Activated CD8-positive, alpha-beta memory T cell treated with anti-CD3 and anti-CD28 coated beads for 24 hours (primary cell): Measurements from ENCODE around the gene SMIM24.

Experiments
- DNase-seq: peaks from one replicate; pipeline ENCODE4 v3.0.0-alpha.2; 2020

Gene SMIM24

DNA sequence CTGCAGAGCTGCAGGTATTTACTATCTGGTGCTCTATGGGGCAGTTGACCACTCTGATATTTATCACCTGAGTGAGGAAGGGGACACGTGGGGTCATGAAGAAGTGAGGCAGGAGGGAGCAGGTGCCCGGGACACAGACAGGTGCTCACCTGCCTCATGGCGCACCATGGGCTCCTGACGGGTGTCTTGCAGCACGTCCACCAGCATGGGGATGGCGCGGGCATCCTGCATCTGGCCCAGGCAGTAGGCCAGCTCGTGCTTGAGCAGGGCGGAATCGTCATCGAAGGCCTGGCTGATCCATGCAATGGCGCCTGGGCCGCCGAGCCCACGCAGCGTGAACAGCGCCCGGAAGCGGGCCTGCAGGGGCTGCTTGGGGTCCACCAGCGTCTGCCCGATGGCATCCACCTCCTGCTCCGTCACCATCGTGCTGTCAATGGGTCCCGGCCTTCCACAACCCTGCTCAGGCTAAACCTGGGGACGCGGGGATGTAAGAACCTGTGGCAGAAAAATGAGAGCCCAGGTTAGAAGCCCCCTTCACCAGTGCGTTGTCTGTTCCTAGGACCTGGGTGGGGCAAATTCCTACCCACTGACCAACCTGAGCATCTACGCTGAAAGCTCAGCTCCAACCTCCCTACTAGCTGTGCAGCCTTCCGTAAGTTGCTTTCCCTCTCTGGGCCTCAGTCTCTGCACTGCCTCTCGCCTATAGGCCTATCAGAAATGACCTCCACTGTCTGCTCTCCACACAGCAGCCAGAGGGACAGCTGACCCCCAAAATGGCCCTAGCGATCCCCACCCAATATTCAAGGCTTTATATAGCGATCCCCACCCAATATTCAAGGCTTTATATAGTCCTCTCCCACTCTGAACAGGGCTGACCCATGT lies 16.3 kb upstream of the SMIM24 start:
- DNase-seq, result no peak

DNA sequence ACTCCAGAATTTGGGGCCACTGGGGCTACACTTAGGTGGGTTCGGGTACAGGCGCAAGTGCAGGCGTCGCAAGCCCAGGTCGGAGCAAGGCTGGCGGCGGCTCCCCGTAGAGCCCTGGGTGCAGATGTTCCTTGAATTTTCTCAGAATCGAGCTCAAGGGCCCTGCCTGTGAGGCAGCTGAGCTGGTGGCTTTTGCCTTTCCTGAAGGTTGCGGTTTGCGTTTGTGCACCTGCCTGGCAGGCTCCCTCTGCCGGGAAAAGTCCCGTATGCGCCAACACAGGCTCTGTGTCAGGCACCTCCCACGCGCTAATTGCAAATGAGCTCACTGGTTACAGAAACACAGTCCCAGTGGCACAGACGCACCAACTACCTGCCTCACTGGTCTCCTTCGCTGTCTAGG lies 14.2 kb upstream of the SMIM24 start:
- DNase-seq, result no peak

DNA sequence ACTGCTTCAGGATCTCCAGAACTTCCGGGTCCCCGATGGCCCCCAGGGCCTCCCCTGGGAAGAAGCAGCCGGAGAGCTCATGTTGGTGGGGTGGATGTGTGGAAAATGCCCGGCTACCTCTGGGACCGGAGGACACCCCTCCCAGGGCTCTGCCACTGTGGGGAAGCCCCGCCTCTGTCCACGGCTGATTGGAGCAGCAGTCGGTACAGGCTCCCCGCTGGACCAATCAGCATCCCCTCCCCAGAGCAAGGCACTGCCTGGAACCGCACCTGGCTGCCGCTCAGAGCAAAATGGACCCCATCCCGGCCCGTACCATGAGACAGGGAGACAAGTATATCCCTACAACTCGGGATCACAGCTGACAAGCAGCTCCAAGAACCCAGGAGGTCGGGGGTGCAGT lies 13.7 kb upstream of the SMIM24 start:
- DNase-seq, result no peak

DNA sequence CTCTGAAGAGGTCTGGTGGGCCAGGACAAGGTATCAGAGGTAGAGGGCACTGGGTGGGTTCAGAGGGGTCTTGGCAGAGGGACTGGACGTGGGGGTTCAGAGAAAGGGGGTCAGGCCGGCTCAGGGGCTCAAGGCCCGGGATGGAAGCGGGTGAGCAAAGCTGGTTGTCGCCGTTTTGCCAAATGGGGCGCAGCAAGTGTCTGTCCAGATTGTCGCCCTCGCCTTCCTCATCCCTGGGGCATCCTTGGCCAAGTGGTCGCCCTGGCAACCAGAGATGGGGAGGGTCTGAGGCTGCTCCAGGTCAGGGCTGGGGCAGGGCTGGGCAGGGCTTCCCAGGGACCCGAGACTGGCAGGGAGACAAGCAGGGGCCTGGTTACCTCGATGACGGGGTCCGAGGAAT lies 13.3 kb upstream of the SMIM24 start:
- no peak for DNase-seq

DNA sequence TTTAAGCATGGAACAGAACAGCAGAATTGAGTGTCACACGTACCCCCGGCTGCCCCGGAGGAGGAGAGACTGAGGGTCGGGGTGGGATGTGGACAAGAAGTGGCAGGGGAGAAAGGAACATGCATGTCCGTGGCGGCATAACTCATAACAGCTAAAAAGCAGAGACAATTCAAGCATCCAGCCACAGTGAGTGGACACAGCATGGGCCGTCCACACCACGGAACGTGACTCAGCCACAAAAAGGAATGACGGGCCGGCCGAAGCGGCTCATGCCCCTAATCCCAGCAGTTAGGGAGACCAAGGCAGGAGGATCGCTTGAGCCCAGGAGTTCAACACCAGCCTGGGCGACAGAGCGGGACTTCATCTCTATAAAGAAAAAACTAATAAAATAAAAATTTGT lies 12.6 kb upstream of the SMIM24 start:
- no peak for DNase-seq

DNA sequence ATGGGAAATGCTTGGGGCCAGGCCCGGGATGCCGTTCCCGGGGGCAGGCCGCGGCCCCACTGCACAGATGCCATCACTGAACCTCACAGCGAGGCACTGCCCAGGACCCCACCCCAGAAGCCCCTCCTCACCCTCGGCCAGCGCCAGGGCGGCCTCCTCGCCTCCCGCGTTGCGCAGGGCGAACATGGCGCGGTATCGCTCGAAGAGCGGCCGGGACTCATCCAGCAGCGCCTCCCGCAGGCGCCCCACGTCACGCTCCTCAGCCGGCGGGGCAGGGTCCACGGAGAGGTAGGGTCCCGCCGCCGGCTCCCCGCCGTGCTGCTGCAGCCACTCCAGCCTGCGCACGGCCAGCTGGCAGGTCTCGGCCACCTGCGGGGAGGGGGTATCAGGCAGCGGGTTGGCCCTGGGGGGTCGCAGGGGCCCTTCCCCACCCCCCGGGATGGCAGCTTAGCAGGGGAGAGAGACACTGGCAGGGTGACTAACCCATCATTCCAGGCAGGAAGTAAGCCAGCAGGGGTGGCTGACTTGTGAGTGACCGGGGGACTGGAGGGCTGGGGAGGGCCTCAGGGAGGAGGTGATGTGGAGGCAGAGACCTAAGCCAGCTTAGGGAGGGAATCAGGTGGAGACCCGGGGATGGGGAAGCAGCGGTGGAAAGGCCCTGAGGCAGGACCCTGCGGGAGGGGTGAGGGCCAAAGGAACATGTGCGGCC lies 12.0 kb upstream of the SMIM24 start:
- DNase-seq, result no peak

DNA sequence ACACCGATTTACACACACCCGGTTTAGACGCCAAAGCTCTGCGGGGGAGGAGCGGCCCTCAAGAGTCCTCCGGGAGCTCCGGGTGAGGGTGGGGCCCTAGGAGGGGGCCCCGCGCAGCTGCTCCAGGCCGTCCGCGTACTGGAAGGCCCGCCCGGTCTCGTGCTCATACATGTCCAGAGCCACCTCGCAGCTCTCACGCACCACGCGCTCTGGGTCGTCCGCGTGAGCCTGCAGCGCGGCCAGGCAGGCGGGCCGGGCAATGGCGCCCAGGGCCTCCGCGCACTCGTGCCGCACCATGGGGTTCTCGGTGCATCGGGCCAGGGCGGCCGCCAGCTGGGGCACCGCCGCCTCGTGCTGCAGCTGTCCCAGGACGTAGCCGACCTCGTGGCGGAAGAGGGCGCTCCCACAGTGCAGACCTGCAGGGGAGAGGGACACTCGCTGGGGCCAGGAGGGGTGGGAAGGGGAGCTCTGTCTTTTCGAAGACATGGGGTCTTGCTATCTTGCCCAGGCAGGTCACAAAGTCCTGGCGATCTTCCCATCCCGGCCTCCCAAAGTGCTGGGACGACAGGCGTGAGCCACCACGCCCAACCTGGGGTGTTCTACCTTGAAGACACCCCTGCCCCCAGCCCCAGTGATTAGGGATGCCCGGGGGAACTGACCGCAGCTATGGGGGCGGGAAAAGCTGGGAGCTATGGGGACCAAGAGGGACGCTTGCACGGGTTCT lies 11.2 kb upstream of the SMIM24 start:
- DNase-seq, result no peak

DNA sequence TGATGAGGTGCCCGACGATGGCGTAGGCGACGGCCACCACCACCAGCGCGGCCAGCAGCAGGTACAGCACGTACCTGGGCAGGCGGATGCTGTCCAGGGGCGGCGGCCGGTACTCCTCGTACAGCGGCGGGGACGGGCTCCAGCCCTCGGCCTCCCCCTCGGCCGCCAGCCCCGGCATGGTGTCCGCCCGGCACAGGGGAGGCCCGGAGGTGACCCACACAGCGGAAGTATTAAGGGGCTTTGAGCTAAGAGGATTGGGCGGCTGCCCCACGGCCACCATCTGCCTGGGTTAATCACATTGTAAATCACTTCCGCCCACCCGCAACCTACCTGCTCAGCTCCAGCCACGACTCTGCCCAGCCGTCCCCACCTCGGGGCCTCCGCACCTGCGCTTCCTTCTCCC lies 2.9 kb upstream of the SMIM24 start, which contains the start of gene SMIM44:
TSS of gene SMIM44 (minus strand) at position 216 of the 403 bp plus-strand sequence. CDS start at position 178, 38 bp downstream.
- no peak for DNase-seq

DNA sequence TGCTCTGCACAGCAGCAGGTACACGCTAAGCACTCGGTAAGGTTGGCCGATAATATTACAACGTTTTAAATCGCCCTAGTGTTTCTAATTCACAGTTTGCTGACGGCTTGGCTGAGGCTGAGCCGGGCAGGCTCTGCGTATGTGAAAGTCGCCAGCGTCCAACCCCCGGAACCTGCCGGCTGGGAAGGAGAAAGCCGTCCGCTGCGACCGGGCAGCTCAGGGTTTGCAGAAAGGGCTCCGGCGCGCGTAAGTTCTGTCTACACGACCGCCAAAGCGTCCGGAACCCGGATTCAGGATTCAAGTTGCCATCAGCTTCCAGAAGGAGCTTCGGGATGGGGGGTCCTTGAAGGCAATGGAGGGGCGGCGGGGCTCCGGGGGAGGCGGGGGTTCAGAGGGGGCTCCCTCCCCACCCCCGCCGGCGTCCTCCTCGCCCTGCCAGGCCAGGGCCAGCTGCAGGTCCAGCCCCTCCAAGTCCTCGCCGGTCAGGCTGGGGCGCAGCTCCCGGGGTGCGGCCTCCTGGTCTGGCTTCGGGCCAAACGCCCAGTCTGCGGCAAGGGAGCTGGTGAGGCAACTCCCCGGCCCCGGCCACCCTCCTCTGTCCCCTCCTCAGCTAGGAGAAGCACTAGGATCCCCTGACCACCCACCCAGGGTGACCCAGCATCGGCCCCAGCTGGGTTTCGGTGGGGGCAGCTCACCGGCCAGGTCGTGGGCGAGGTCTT lies 2.3 kb upstream of the SMIM24 start:
- DNase-seq, result no peak

DNA sequence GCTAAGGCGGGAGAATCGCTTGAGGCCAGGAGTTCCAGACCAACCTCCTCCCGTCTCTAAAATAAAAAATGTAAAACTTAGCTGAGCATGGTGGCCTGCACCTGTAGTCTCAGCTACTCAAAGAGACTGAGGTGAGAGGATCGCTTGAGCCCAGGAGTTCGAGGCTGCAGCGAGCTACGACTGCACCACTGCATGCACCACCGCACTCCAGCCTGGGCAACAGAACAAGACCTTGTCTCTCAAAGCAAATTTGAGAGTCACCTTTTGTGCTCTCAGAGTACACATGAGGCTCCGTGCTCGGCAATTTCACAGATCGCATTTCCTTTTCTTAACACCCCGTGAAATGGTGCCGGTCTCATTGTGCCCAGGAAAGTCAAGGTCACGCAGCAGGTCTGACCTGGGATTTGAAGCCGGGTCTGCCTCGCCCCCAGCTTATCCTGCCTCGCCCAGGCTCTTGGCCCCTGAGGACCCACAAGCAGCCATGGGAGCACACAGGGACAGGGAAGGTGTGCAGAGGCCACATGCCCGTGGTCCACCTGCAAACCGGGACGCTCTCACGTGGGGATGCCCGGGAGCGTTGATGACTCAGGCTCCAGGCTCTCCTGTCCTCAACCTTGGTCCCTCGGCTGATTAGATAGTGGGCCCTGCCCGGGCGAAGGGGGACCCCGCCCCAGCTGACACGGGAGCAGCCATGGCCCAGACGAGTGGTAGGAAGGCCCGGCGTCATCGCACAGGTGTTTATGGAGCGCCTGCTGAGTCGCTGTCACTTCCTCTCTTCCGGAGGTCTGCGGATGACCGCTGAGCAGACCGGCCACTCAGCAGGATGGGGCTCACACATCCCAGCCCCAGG lies 1.1 kb upstream of the SMIM24 start:
- no peak for DNase-seq

DNA sequence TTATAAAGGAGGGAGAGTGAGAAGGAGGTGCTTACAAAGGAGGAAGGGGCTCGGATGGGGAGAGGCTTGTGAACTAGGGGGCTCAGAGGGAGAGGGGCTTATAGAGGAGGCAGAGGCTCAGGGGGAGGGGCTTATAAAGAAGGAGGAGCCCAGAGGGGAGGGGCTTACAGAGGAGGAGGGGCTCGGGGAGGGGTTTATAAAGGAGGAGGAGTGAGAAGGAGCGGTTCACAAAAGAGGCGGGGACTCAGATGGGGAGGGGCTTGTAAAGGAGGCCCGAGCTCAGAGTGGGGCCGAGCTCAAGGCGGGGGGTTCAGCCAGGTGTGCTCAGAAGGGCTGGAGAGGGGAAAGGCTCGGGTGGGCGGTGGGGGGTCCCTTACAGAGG lies 500 bp downstream of the SMIM24 start:
- no peak for DNase-seq

DNA sequence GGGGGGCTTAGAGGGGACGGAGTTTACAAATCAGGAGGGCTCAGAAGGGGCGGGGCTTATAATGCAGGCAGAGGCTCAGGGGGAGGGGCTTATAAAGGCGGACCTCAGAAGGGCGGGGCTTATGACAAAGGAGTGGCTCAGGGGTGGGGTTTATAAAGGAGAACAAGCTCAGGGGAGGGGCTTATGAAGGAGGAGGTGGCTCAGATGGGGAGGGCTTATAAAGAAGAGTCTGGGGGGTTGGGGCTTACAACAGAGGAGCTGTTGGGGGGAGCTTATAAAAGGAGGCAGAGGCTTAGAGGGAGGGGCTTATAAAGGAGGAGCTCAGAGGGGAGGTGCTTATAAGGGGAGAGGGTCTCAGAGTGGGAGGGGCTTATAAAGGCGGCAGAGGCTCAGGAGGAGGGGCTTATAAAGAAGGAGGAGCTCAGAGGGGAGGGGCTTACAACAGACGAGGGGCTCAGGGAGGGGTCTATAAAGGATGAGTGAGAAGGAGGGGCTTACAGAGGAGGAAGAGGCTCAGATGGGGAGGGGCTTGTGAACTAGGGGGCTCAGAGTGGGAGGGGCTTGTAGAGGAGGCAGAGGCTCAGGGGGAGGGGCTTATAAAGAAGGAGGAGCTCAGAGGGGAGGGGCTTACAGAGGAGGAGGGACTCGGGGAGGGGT lies 1.0 kb downstream of the SMIM24 start:
- no peak for DNase-seq

DNA sequence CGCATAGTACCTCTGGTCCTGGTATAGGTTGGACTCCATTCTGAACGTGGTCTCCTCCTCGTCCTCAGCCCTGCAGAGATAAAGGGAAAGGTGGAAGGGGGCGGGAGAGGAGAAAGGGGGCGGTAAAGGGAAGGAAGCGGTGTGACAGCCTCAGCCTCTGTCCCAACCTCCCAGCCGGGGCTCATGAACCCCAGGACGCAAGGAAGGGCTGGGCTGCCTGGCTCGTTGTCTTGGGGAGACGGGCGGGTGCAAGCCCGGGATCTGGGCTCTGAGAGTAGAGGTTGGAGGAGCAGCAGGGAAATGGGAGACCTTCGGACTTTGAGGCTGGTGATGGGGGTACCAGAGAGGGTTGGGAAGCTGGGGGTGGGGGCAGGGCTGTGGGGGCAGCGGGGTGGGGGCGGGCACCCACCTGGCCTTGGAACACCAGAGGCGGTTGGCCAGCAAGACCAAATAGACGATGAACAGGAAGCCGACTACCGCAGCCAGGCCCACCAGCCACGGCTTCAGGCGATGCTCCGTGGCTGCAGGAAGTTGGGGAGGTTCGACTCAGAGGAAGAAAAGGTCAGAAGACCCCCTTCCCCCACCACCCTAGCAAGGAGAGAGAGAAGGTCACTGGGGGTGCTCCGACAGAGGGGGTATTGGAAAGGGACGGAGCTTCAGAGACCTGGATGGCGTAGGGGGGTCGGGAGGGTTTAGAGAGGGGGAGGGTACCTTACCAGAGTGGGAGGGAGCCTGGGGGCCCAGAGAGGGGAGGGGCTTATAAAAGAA lies 1.7 kb downstream of the SMIM24 start:
- peak; percentile 70 for DNase-seq

DNA sequence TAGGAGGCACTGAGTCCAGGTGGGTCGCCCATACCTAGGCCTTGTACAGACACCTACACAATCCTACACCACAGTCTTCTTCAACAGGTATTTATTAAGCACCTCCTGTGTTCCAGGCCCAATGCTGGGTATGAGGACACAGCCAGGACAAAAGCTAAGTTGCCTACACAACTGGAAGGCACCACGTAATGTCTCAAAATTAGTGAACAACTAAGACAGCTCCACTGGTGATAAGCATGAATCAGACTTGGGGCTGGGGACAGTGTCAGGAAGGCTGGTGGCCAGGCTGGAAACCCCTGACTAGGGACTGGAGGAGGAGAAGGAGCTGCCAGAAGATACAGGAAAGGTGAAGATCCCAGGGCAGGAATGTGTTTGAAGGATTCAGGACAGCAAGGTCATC lies 2.4 kb downstream of the SMIM24 start:
- no peak for DNase-seq

DNA sequence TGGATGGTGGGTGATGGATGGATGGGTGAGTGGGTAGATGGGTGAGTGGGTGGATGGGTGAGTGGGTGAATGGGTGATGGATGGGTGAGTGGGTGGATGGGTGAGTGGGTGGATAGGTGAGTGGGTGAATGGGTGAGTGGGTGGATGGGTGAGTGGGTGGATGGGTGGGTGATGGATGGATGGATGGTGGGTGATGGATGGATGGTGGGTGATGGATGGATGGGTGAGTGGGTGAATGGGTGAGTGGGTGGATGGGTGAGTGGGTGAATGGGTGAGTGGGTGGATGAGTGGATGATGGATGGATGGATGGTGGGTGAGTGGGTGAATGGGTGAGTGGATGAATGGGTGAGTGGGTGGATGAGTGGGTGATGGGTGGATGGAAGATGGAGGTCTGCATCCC lies 2.8 kb downstream of the SMIM24 start:
- no peak for DNase-seq

DNA sequence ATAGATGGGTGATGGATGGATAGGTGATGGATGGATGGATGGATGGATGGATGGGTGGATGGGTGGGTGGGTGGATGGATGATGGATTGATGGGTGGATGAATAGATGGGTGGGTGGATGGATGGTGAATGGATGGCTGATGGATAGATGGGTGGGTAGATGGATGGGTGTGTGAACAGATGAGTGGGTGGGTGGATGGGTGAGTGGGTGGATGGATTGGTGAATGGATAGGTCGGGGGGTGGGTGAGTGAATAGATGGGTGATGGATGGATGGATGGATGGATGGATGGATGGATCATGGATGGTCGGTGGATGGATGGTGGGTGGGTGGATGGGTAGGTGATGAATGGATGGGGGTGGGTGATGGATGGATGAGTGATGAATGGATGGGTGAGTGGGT lies 3.5 kb downstream of the SMIM24 start:
- DNase-seq, result no peak

DNA sequence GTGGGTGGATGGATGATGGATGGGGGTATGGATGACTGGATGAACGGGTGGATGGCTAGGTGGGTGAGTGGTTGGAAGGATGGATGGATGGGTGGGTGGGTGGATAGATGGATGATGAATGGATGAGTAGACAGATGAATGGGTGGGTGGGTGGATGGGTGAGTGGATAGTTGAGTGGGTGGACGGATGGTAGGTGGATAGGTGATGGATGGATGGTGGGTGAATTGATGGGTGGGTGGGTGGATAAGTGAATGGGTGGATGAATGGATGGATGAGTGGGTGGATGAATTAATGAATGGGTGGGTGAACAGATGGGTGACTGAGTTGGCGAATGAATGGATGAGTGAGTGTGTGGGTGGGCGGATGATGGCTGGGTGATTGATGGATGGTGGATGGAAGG lies 4.9 kb downstream of the SMIM24 start:
- DNase-seq, result no peak

DNA sequence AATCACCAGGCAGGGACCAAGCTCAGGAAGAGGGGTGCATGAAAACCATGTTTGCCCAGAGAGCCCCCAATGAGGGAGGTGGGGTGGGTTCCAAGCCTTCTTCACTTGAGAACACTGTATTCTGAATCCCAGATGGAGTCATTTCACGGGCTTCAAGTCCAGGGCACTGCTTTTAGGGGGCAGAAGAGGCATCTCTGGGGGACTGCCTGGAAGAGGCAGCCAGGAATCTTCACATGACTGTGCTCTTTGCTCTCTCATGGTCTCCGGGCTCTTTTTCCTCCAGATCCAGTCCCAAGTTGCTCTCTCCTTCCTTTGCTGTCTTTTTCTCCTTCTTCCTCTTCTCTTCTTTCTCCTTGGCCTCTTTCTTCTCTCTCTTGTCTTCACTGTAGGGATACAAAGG lies 5.7 kb downstream of the SMIM24 start:
- DNase-seq, result no peak

DNA sequence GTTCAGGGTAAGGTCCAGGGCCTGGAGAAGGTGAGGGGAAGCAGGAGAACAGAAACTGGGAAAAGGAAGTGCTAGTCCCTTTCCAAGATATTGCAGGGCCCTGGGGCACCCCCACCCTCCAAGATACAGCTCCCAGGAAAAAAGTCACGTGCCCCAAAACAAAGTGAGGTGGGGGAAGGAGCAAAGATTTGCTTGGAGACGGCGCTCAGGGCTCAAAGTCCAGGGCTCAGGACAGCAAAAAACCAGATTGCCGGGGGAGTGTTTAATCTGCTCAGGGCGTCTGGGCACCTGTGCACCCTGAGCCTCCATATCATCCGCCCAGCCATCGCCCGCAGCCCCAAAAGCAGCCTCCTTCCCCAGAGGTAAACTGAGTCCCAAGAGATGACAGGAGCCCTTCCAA lies 6.3 kb downstream of the SMIM24 start:
- DNase-seq, result no peak

DNA sequence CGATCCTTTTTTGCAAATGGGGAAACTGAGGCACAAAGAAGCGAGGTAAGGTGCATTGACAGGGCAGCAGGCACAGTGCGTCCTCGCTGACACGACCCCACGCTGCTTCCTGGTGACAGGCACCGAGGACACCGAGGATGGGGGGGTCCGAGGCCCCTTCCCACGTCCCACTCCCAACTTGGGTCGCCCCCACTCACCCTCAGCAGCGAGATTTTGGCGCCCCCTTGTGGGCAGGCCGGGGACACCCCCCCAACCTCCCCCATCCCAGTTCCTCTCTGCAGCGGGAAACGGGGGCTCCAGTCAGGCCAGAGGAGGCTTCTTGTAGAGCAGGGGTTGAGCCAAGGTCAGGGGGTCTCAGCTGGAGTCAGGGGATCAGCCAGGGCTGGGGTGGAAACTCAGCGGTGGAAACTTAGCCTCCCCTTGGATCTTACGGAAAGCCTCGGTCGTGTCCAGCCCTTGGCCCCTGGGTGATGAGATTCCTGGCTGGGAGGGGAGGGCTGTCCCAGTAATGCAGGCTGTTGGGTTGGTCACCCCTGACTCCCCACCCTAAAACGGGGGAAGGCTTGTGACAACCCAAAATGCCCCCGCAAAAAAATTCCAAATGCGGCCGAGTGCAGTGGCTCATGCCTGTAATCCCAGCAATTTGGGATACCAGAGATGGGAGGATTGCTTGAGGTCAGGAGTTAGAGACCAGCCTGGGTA lies 8.2 kb downstream of the SMIM24 start:
- DNase-seq, result peak; percentile 75
